ENCODE results near the gene GPR68.

GPR68 gene

DNA sequence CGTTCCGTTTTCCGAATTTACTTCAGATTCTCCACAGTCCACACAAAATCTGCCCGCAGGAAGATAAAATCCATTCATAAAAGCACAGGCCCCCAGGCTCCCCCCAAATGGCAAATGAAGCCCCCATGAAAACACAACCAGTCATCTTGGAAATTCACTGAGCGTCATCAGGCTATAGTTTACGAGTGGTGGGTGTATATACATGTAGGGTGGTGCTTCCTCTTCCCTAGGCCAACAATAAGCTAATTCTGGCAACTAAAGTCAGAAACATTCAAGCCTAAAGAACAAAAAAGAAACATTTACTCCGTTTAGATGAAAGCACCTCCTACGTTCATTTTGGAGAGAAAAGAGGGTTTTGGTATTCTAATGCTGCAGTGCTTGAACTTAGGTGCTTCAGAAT, 5.8 kb downstream of the GPR68 start:
- DNase-seq = no peak
- no peaks in the 10 kb centered on the region for H3K27me3 Mint-ChIP-seq
- peak overlapping the region; percentile 79 to 94 for H3K27ac Mint-ChIP-seq
- peaks cover 63 to 76% of the 10 kb centered on the region in 2 donors for H3K4me1 Mint-ChIP-seq (ENCODE audit: low read depth in 2 of 2)
- peaks cover 49% of the 10 kb centered on the region for H3K36me3 Mint-ChIP-seq (ENCODE audit: insufficient read depth)
- ATAC-seq (replicated peaks) = no peak
- H3K9me3 Mint-ChIP-seq = no peaks in the 10 kb centered on the region
- peak overlapping the region; percentile 64 to 86 for H3K4me3 Mint-ChIP-seq

DNA sequence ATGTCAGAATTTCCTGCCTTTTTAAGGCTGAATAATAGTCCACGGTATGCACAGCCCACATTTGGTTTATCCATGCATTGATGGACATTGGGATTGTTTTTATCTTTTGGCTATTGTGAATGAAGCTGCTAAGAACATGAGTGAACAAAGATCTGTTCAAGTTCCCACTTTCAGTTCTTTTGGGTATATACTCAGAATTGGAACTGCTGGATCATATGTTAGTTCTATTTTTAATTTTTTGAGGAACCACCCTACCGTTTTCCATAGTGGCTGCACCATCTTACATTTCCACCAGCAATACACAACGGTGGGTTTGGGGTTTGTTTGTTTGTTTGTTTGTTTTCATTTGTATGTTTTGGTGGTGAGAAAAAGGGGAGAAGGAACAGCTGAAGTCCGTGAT, 6.4 kb downstream of the GPR68 start:
- ATAC-seq (replicated peaks) = no peak
- H3K36me3 Mint-ChIP-seq (ENCODE audit: insufficient read depth) = peaks cover 43% of the 10 kb centered on the region
- no peak for DNase-seq
- H3K27ac Mint-ChIP-seq = peak overlapping the region; percentile 79 to 94
- peaks cover 57 to 75% of the 10 kb centered on the region in 2 donors for H3K4me1 Mint-ChIP-seq (ENCODE audit: low read depth in 2 of 2)
- peak overlapping the region in 1 of 2 donors; percentile 86 for H3K4me3 Mint-ChIP-seq
- H3K9me3 Mint-ChIP-seq = no peaks in the 10 kb centered on the region
- H3K27me3 Mint-ChIP-seq = no peaks in the 10 kb centered on the region

DNA sequence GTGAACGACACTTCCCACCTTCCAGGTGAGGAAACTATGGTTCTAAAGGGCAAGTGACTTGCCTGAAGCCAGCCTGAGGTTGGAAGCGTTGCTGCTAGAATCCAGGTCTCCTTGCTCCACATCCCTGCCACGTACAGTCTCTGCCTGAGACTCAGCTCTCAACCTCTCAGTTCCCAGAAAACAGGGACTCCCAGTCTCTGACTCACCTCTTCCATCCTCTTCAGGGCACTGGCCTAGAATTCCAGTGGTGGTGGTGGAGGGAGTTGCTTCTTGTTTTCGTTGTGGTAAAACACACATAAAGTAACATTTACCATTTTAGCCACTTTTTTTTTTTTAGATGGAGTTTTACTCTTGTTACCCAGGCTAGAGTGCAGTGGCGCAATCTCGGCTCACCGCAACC, 7.3 kb downstream of the GPR68 start:
- no peak for ATAC-seq (replicated peaks)
- Mint-ChIP-seq H3K36me3 (ENCODE audit: insufficient read depth) (peaks cover 35% of the 10 kb centered on the region), H3K4me3 (no peak overlapping the region), H3K4me1 (ENCODE audit: low read depth in 2 of 2) (peaks cover 55 to 71% of the 10 kb centered on the region in 2 donors), H3K27ac (peak overlapping the region in 1 of 2 donors; percentile 94), H3K27me3 (no peaks in the 10 kb centered on the region), H3K9me3 (no peaks in the 10 kb centered on the region)
- no peak for DNase-seq

DNA sequence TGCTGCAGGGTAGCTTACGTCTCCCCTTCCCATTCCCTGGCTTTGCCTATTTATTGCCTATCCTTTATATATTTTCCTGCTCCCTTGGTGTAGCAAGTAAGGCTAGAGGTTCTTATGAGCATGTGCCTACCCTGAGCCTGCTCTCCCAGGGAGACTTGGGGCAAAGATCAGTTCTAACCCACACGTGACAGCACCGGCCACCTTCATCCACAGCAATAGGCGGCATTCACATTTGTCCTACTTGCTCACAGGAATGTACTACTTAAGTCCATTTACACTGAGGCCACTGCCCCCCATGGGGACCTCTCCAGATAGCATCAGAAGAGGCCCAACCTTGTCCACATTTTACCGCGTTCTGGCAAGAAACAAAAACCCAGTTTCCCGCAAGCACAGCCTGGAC, 8.7 kb downstream of the GPR68 start:
- Mint-ChIP-seq H3K4me3 (peak overlapping the region in 1 of 2 donors; percentile 14), H3K27me3 (no peaks in the 10 kb centered on the region), H3K9me3 (no peaks in the 10 kb centered on the region), H3K27ac (peak overlapping the region; percentile 44 to 95), H3K36me3 (ENCODE audit: insufficient read depth) (peaks cover 28% of the 10 kb centered on the region), H3K4me1 (ENCODE audit: low read depth in 2 of 2) (peaks cover 53 to 69% of the 10 kb centered on the region in 2 donors)
- no peak for DNase-seq
- ATAC-seq (replicated peaks) = no peak

DNA sequence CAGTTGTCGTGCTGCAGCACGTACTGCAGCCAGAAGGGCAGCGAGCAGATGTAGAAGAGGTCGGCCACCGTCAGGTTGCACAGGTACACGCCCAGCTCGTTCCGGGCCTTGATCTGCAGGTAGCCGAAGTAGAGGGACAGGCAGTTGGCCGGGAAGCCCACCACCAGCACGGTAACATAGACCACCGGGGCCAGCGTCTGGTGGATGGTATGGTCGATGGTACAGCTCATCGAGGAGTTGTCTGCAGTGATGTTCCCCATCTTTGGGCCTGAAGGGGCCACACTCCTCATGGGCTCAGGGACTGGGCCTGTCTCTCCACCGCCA, 9.8 kb downstream of the GPR68 start:
- Mint-ChIP-seq H3K36me3 (ENCODE audit: insufficient read depth) (peaks cover 29% of the 10 kb centered on the region), H3K9me3 (no peaks in the 10 kb centered on the region), H3K27ac (peak overlapping the region; percentile 15 to 95), H3K4me3 (no peak overlapping the region), H3K27me3 (no peaks in the 10 kb centered on the region), H3K4me1 (ENCODE audit: low read depth in 2 of 2) (peaks cover 55 to 71% of the 10 kb centered on the region in 2 donors)
- DNase-seq (no peak), ATAC-seq (replicated peaks) (no peak)

DNA sequence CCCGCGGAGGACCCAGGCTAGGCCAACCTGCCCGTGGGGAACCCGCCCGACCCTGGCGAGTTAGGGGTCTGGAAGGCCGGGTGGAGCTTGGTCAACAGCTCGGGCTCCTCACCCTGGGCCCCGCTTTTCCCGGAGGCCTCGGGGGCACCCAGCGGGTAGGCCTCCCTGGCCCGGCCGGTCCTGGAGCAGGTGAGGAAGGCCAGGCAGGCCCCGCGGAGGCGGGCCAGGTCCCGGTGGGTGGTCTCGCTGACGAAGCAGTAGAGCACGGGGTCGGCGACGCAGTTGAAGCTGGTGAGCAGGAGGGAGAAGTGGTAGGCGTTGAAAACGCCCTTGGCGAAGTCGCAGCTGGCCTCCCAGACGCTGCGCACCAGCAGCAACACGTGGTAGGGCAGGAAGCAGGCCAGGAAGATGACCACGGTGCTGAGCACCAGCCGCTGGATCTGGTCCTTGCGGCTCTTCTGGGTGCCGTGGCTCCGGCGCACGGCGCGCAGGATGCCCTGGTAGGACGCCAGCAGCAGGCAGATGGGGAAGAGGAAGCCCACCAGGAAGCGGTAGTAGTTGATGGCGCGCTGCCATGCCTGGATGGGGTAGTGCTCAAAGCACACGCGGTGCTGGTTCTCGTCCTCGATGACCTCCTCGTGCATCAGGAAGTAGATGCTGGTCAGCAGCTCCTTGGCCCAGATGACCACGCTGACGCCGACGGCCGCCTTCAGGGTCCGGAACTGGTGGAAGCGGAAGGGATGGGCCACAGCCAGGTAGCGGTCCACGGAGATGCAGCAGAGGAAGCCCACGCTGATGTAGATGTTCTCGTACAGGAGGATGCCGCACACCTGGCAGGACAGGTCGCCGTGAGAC, 10.3 kb downstream of the GPR68 start:
- Mint-ChIP-seq H3K27me3 (no peaks in the 10 kb centered on the region), H3K36me3 (ENCODE audit: insufficient read depth) (peaks cover 35% of the 10 kb centered on the region), H3K4me3 (no peak overlapping the region), H3K4me1 (ENCODE audit: low read depth in 2 of 2) (peaks cover 57 to 71% of the 10 kb centered on the region in 2 donors), H3K27ac (peak overlapping the region; percentile 15 to 95), H3K9me3 (no peaks in the 10 kb centered on the region)
- ATAC-seq (replicated peaks) (no peak), DNase-seq (no peak)

DNA sequence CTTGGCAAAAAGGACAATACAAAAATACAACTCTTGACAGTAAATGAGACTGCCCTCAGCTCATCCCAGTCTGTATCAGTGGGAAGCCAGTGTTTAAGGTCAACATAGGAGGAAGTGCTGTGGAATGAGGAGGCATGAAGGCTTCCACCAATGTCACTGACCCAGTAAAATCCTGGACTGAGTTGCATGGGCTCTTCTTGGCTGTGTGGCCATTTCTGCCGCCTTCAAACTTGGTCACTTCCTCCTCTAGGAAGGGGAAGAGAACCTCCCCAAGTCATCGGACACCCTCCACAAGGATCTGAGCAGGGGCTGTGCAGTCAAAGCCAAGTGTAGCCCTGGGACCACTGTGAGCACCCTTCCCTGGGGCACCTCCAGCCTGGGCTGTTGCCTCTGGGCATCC, 11.9 kb downstream of the GPR68 start:
- Mint-ChIP-seq H3K9me3 (no peaks in the 10 kb centered on the region), H3K4me1 (ENCODE audit: low read depth in 2 of 2) (peaks cover 63 to 70% of the 10 kb centered on the region in 2 donors), H3K27me3 (no peaks in the 10 kb centered on the region), H3K27ac (peak overlapping the region; percentile 95 to 99), H3K36me3 (ENCODE audit: insufficient read depth) (peaks cover 42% of the 10 kb centered on the region), H3K4me3 (peak overlapping the region; percentile 77 to 82)
- ATAC-seq (replicated peaks) (no peak), DNase-seq (no peak)

DNA sequence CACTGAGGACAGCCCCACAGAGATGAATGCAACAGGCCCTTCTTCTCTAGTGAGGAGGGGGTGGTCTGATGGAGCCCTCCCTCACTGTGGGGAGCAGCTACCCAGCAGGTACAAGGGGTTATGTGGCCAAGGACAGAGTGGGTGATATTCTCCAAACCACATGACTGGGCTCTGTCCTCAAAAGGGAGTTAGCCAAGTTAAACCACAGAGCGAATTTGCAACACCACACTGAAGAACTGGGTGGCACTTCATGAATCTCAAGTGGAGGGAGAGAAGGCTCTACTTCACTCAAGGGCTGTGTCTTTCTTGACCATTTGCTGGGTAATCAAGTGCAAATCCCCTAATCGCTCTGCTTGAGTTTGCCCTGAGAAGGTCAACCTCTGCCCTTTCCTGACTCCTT, 12.5 kb downstream of the GPR68 start:
- ATAC-seq (replicated peaks) (no peak), DNase-seq (no peak)
- Mint-ChIP-seq H3K4me1 (ENCODE audit: low read depth in 2 of 2) (peaks cover 64 to 74% of the 10 kb centered on the region in 2 donors), H3K9me3 (no peaks in the 10 kb centered on the region), H3K36me3 (ENCODE audit: insufficient read depth) (peaks cover 39% of the 10 kb centered on the region), H3K27me3 (no peaks in the 10 kb centered on the region), H3K27ac (peak overlapping the region; percentile 95 to 99), H3K4me3 (peak overlapping the region; percentile 77 to 82)

DNA sequence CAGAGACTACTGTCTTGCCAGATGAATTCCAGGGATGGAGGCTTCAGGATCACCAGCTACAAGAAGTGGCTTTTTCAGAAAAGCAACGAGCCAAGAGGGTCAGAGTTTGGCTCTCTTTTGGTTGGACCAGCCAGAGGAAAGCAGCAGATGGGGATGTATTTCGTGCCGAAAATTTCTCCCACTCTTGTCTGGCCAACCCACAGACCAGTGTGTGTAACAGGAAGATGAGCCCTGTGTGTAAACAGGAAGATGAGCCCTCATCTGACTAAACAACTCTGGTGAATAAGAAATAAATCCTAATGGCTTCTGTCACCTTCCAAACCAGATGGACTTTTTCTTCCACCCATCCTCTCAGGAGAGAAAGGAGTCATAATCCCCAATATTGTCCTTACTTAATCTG, 13.1 kb downstream of the GPR68 start:
- H3K27ac Mint-ChIP-seq = peak overlapping the region; percentile 95 to 99
- DNase-seq (no peak), ATAC-seq (replicated peaks) (no peak)
- peaks cover 37% of the 10 kb centered on the region for H3K36me3 Mint-ChIP-seq (ENCODE audit: insufficient read depth)
- H3K9me3 Mint-ChIP-seq = no peaks in the 10 kb centered on the region
- H3K4me3 Mint-ChIP-seq = peak overlapping the region; percentile 77 to 82
- H3K27me3 Mint-ChIP-seq = no peaks in the 10 kb centered on the region
- H3K4me1 Mint-ChIP-seq (ENCODE audit: low read depth in 2 of 2) = peaks cover 70 to 78% of the 10 kb centered on the region in 2 donors

DNA sequence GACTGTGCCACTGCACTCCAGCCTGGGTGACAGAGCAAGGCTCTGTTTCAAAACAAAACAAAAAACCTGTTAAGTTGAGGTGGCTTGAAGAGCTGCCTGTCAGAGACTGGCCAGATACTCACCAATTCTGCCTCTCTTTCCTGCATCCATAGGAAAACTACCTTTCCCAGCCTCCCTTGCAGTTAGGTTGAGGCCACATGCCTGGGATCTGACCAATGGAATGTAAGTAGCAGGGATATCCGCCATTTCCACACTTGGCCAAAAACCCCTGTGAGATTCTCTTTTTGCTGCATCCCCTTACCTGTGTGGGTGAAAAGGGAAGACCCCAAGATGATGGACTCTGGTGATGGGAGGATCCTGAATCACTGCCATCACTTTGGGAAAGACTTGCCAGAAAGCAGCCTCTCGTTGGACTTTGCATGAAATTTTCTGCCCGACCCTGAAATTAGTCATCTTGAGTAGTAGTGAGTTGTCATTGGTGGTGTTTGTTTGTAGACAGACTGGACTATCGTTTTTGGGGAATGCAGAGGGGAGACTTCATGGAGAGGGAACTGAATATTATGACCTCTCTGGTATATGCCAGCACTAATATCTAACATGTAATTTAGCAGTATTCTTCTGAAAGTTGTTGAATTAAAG, 14.0 kb downstream of the GPR68 start:
- DNase-seq (no peak), ATAC-seq (replicated peaks) (peak; percentile 14)
- Mint-ChIP-seq H3K27ac (peak overlapping the region; percentile 95 to 99), H3K36me3 (ENCODE audit: insufficient read depth) (peaks cover 37% of the 10 kb centered on the region), H3K4me3 (peak overlapping the region; percentile 77 to 82), H3K9me3 (no peaks in the 10 kb centered on the region), H3K4me1 (ENCODE audit: low read depth in 2 of 2) (peaks cover 80% of the 10 kb centered on the region in 2 donors), H3K27me3 (no peaks in the 10 kb centered on the region)

DNA sequence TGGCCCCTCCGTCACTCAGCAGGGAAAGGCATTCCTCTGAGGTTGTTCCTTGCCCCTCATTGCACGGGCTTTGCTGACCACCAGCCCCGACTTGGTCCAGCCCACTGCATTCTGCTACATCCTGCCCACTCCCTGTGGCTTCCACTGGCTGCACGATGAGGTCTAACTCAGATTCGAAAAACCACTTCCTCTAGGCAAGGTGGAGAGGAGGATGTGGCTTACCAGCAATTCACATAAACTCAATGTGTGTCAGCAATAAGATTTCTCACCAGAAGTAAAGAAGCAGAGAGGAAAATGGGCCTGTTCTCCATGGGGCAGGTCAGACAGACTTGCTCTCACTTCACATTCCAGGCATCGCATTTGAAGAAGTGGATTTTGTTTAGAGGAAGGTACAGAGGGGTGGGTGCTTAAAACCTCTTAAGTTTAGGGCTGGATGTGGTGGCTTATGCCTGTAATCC, 14.7 kb downstream of the GPR68 start:
- peak; percentile 62 for ATAC-seq (replicated peaks)
- Mint-ChIP-seq H3K27me3 (no peaks in the 10 kb centered on the region), H3K4me1 (ENCODE audit: low read depth in 2 of 2) (peaks cover 84 to 87% of the 10 kb centered on the region in 2 donors), H3K9me3 (no peaks in the 10 kb centered on the region), H3K36me3 (ENCODE audit: insufficient read depth) (peaks cover 34% of the 10 kb centered on the region), H3K27ac (peak overlapping the region; percentile 95 to 99), H3K4me3 (peak overlapping the region; percentile 77 to 82)
- peak; percentile 65 to 73 (median 71) for DNase-seq

DNA sequence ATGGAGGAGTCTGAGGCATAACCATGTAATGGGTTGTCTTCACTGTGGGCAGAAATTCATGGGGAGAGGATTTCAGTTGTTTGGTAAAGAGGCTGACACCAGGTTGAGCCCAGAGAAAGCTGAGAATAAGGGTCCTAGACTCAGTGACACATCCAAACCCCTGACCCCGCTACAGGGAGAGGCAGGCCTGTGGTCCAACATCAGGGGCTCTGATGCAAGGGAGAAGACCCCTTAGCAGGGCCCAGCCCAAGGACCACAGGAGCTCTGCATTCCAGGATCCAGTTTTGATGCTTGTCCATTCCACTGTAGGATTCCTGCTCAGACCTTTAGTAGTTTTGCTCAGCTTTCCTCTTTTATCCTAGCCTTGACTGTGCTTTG, 15.5 kb downstream of the GPR68 start:
- Mint-ChIP-seq H3K4me3 (peak overlapping the region; percentile 77 to 82), H3K27me3 (no peaks in the 10 kb centered on the region), H3K36me3 (ENCODE audit: insufficient read depth) (peaks cover 30% of the 10 kb centered on the region), H3K9me3 (no peaks in the 10 kb centered on the region), H3K4me1 (ENCODE audit: low read depth in 2 of 2) (peaks cover 80 to 82% of the 10 kb centered on the region in 2 donors), H3K27ac (peak overlapping the region; percentile 95 to 99)
- ATAC-seq (replicated peaks) = no peak
- no peak for DNase-seq

DNA sequence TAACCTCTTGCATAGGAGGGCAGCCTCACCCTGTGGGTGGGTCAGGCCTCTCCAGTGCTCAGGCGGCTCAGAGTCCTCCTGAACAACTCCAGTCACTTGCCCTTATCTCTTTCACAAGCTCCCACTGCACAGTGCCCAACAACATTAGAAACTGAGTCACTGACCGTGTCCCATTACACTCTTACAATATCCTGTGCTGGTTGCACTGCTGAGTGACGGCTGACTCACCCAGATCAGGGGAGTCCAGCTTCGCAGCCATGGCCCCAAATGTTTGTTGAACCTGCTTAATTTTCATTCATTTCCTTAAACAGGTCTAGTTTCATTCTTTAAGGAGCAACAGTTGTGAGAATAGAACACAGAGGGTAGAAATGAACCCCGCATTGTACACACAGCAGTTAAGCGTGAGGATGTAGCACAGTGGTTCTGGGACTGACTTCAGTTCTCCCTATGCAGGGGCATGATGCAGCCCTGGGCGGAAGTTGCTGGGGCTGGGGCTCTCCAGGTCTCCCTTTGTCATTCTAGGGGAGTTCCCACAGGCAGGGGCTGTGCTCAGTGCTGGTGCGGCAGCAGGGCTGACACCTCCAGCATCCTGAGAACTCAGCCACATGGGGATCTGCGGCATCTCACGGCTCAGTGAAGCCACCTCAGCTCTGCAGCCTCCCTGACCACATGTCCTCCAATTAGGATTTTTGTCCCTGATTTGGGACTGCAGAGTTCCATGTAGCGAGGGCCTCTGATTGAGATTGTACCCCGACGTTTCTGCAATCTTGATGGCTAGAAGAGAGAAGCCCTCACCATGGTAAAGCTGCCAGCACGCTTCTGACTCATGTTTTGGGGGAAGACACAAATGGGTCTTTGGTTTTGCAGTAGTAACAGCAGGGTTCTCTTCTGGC, 16.1 kb downstream of the GPR68 start:
- Mint-ChIP-seq H3K9me3 (no peaks in the 10 kb centered on the region), H3K4me1 (ENCODE audit: low read depth in 2 of 2) (peaks cover 81 to 88% of the 10 kb centered on the region in 2 donors), H3K36me3 (ENCODE audit: insufficient read depth) (peaks cover 31% of the 10 kb centered on the region), H3K27ac (peak overlapping the region; percentile 95 to 99), H3K27me3 (no peaks in the 10 kb centered on the region), H3K4me3 (peak overlapping the region; percentile 77 to 82)
- DNase-seq = peak; percentile 78 to 81 (median 80)
- ATAC-seq (replicated peaks) = peak; percentile 77
